GM12878 (cell line): ENCODE data around the gene ANAPC2. TPM values are rescaled to one million over a fixed set of nuclear protein-coding genes. Genes with fewer than 3 reads are reported as not detected.

Experiments used
- ATAC-seq: fragments of 200-7000 bp; cut with Tn5 transposase; 3 replicates; pipeline ENCODE4 v1.9.1; 2020; ENCODE audit warnings: mild to moderate bottlenecking, moderate library complexity
- BruUV-seq: library from RNA; stranded (reverse); fragments of 400-500 nt; replicated peaks from 2 replicates; lab custom pipeline; 2021; lab: Mats Ljungman, UMichigan
- CTCF ChIA-PET: fragments of 300-600 bp; sonication (Branson Sonifier 250); formaldehyde crosslinking; extraction: SDS; loops from one replicate; lab custom pipeline; 2021; ENCODE audit warnings: inconsistent platforms; lab: Yijun Ruan, JAX
- POLR2A ChIA-PET: fragments of 350-600 bp; formaldehyde crosslinking; extraction: SDS; loops from one replicate; lab custom pipeline; 2021; ENCODE audit warnings: inconsistent platforms; lab: Charles Lee
- RAD21 ChIA-PET: fragments of 300-600 bp; sonication (Branson Sonifier 250); formaldehyde crosslinking; loops from one replicate; lab custom pipeline; 2023; ENCODE audit warnings: antibody characterized with exemption; ENCODE audit not compliant: unreplicated experiment; lab: Charles Lee
- SMC1A ChIA-PET: fragments of 300-600 bp; sonication (Branson Sonifier 250); formaldehyde crosslinking; loops from one replicate; lab custom pipeline; 2023; ENCODE audit not compliant: unreplicated experiment, uncharacterized antibody; lab: Charles Lee
- DNase-seq: peaks from one replicate; pipeline ENCODE4 v3.0.0-alpha.2; 2011; ENCODE audit warnings: low read depth, low spot score
- FAIRE-seq: peaks from 3 replicates; lab custom pipeline; 2011; peaks lifted over from hg19 to GRCh38; lab: Jason Lieb, UNC
- H2AFZ ChIP-seq: 2 replicates; pipeline ENCODE4 v1.6.0; 2011; ENCODE audit warnings: low read depth, low read length, control low read depth; ENCODE audit not compliant: control insufficient read depth
- H3K27ac ChIP-seq: 2 replicates; pipeline ENCODE4 v1.5.1; 2011; ENCODE audit warnings: control low read depth; ENCODE audit not compliant: control insufficient read depth, insufficient read depth
- H3K27me3 ChIP-seq, 2 experiments: replicated peaks in 1 of 2; 2 replicates each; pipeline versions ENCODE4 v1.6.0 to v1.6.1; 2011; ENCODE audit warnings: low read length in 1 of 2; ENCODE audit not compliant: control insufficient read depth in 2 of 2, insufficient read depth in 2 of 2
- H3K36me3 ChIP-seq, 2 experiments: 2 replicates each; pipeline ENCODE4 v1.5.1; 2011; ENCODE audit warnings: low read length in 1 of 2; ENCODE audit not compliant: control insufficient read depth in 2 of 2, insufficient read depth in 2 of 2
- H3K4me1 ChIP-seq: 2 replicates; pipeline ENCODE4 v1.6.1; 2011; ENCODE audit warnings: mild to moderate bottlenecking, low read length, moderate library complexity, mixed read lengths; ENCODE audit not compliant: control insufficient read depth, insufficient read depth
- H3K4me2 ChIP-seq: 2 replicates; pipeline ENCODE4 v1.6.0; 2011; ENCODE audit warnings: control low read depth; ENCODE audit not compliant: control insufficient read depth, insufficient read depth
- H3K4me3 ChIP-seq: fragments of 200-600 bp; sonication (generic); 2 replicates; pipeline ENCODE4 v1.5.1; 2016
- H3K79me2 ChIP-seq: 2 replicates; pipeline ENCODE4 v1.6.0; 2011; ENCODE audit warnings: low read length; ENCODE audit not compliant: control insufficient read depth, insufficient read depth
- H3K9ac ChIP-seq: 2 replicates; pipeline ENCODE4 v1.8.0; 2011; ENCODE audit warnings: low read length, control low read depth, mixed read lengths; ENCODE audit not compliant: control insufficient read depth, insufficient read depth
- H3K9me3 ChIP-seq: replicated peaks from 3 replicates; pipeline ENCODE4 v1.5.1; 2011; ENCODE audit warnings: mild to moderate bottlenecking, low read length; ENCODE audit not compliant: control insufficient read depth, insufficient read depth
- H4K20me1 ChIP-seq: 2 replicates; pipeline ENCODE4 v1.6.0; 2011; ENCODE audit not compliant: control insufficient read depth, insufficient read depth
- EZH2 ChIP-seq: IDR thresholded peaks from 2 replicates; pipeline ENCODE4 v1.6.1; 2012; ENCODE audit warnings: low read depth, mild to moderate bottlenecking, control low read depth, inconsistent platforms, low read length, borderline replicate concordance; ENCODE audit not compliant: control insufficient read depth
- SIN3A ChIP-seq: IDR thresholded peaks from 2 replicates; pipeline ENCODE4 v1.6.1; 2012; ENCODE audit warnings: low read depth, low read length, improper control_type of control experiment
- SMC3 ChIP-seq: IDR thresholded peaks from 2 replicates; pipeline ENCODE4 v1.6.1; 2011; ENCODE audit warnings: low read length, improper control_type of control experiment, borderline replicate concordance
- ZNF24 ChIP-seq: fragments of 450-650 bp; IDR thresholded peaks from 2 replicates; pipeline ENCODE4 v1.6.1; 2017; ENCODE audit warnings: antibody characterized with exemption, mild to moderate bottlenecking
- ZNF274 ChIP-seq: IDR thresholded peaks from one replicate; pipeline ENCODE4 v1.8.0; 2011; ENCODE audit not compliant: insufficient read length, insufficient read depth
- WGBS: methylation state at CpG from one replicate; pipeline ENCODE4 v1.1.6; 2016; ENCODE audit warnings: low lambda C conversion rate; ENCODE audit not compliant: insufficient replicate concordance, insufficient coverage; ENCODE audit errors: missing lambda C conversion rate; 5-methylcytosine and 5-hydroxymethylcytosine counted together
- in situ Hi-C: fragments of 300-500 bp; cut with MboI; formaldehyde crosslinking; loops from 9 replicates; pipeline ENCODE4 v1.14.3; 2018; ENCODE audit warnings: mixed read lengths
- intact Hi-C: fragments of 100-400 bp; cut with micrococcal nuclease; formaldehyde crosslinking; loops from one replicate; pipeline ENCODE4 v1.14.2; 2022; ENCODE audit not compliant: unreplicated experiment
- polyA plus RNA-seq, 11 experiments: library from polyadenylated mRNA; depleted of rRNA in 4 of 11; unstranded in 6 of 11; stranded (reverse) in 5 of 11; fragments of >200 nt; fragmentation: Nextera tagmentation in 4 of 11; fragmentation: Illumina TruSeq in 1 of 11; extraction: Ambion mirVana in 4 of 11; extraction: Trizol in 1 of 11; gene quantifications; 1 replicate in 1 of 11; 2 replicates in 10 of 11; pipeline versions ENCODE4 v1.2.1 to v1.2.3, GENCODE V29; 2011 to 2016; ENCODE audit warnings: inconsistent platforms in 2 of 11, missing spikeins in 2 of 11, low read depth in 1 of 11
- total RNA-seq, 4 experiments: library from RNA; depleted of rRNA in 3 of 4; stranded (reverse); fragments of >200 nt in 3 of 4; fragmentation: Illumina TruSeq in 1 of 4; extraction: Trizol in 1 of 4; gene quantifications; 2 replicates each; pipeline versions ENCODE4 v1.2.1 to v1.2.3, GENCODE V29; 2013 to 2021
- TF ChIP-seq, protein P1 (sequence below): IDR thresholded peaks from 2 replicates; pipeline ENCODE4 v1.6.1; 2012; ENCODE audit warnings: mild to moderate bottlenecking, low read depth, low read length
- TF ChIP-seq, protein P2 (sequence below): fragments of 150-350 bp; IDR thresholded peaks from 2 replicates; pipeline ENCODE4 v1.6.1; 2016; ENCODE audit warnings: low read depth, low read length
- TF ChIP-seq, protein P3 (sequence below): IDR thresholded peaks from 2 replicates; pipeline ENCODE4 v1.6.1; 2012; ENCODE audit warnings: low read depth, low read length, improper control_type of control experiment
- TF ChIP-seq, protein P4 (sequence below): IDR thresholded peaks from 2 replicates; pipeline ENCODE4 v1.6.1; 2012; ENCODE audit warnings: low read depth, low read length, improper control_type of control experiment
- TF ChIP-seq, protein P5 (sequence below): IDR thresholded peaks from 2 replicates; pipeline ENCODE4 v1.6.1; 2011; ENCODE audit warnings: mild to moderate bottlenecking, low read depth, low read length, moderate library complexity; ENCODE audit not compliant: insufficient replicate concordance

The ANAPC2 gene
- total and polyA plus RNA-seq, 10 of the 15 experiments (the other 5 are each of a cell fraction or from before 2014, with no cell fraction given), result 0.03 to 65.2 (median 20.5) TPM

DNA sequence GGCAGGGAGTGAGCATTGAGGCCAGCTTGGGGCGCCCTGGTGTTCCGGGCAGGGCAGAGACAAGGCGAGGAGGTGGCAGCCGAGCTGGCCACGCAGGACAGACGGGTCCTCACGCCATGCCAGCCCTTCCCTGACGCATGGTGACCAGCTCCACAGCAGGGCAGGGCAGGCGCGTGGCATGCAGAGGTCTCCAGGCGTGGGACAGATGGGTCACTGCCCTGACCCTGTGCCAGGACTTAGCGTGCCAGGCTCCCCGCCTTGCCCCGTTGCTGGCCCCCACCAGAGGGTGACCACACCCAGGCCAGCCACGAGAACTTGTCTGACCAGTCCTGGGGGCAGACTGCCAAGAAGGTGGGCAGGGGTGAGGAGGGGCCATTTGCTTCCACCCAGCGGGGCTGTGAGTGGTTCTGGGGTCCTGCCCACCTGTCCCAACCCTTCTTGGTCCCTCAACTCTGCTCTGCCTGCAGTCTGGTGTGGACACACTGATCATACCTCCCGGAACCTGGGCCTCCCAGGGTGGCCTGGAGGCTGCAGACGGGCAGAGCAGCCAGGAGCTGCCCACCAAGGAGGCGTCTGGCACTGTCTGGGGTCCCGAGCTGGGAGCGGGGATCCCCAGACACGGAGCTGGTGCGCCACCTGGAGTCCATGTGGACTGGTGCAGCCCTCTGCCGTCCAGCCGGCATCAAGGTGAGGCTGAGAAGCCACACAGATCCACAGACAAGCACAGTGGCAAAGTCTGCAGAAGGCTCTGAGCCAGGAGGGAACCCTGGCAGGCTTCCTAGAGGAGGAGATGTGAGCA lies 38.9 kb upstream of the ANAPC2 start, which contains the start of gene RNF224:
Gene RNF224 (plus strand): TSS at position 449 of the 799 bp plus-strand sequence. CDS start 834 bp downstream, outside the sequence.
- no peak for DNase-seq
- peak; percentile 89 for FAIRE-seq
- ChIA-PET RAD21 (interaction anchor here (0.6 to 1.9 kb wide), 11 partner anchors 29 to 181 kb away, joined by 3 to 10 read pairs (median 4); partner anchors contain the start of genes DPP7 and SSNA1), CTCF (interaction anchor here (0.6 to 6.4 kb wide), 24 partner anchors 12 to 276 kb away, joined by 3 to 52 read pairs (median 4); partner anchors contain the start of genes ANAPC2, LRRC26, SSNA1 and TUBB4B), SMC1A (interaction anchor here (0.6 to 3.3 kb wide), 5 partner anchors 100 to 180 kb away, joined by 3 to 11 read pairs (median 3); partner anchors contain the start of gene DPP7), POLR2A (interaction anchor here (0.6 to 1.5 kb wide), 6 partner anchors 25 to 131 kb away, joined by 3 to 6 read pairs (median 4); no protein-coding TSS in a partner anchor)
- no peak within 1 kb of the TSS for H2AFZ ChIP-seq
- no peak within 1 kb of the TSS for H3K27ac ChIP-seq
- no peaks in the 10 kb centered on the region for H3K9me3 ChIP-seq
- WGBS, result 48% methylated on average over 25 of the region's 25 CpGs
- no peaks in the 10 kb centered on the region for H4K20me1 ChIP-seq
- no peak within 1 kb of the TSS for H3K9ac ChIP-seq
- no peak within 1 kb of the TSS for H3K4me2 ChIP-seq
- H3K4me3 ChIP-seq, result no peak within 1 kb of the TSS
- intact Hi-C loops (loop anchor here (1.0 to 10.0 kb wide), 2 partner anchors 109 to 182 kb away; partner anchors contain the start of gene NPDC1), in situ Hi-C loops (loop anchor here (5.0 kb wide), 1 partner anchor 105 kb away; no protein-coding TSS in a partner anchor)
- H3K36me3 ChIP-seq, result no peaks in the 10 kb centered on the region
- BruUV-seq, result no TSS peak
- peak; percentile 70 for ATAC-seq
- peaks cover 16% of the 10 kb centered on the region for H3K4me1 ChIP-seq
- H3K27me3 ChIP-seq, result no peaks in the 10 kb centered on the region
- H3K79me2 ChIP-seq, result no peaks in the 10 kb centered on the region
- no peak for TF ChIP-seq SIN3A
- TF ChIP-seq SMC3, result peak; percentile 98
- TF ChIP-seq EZH2, result no peak
- TF ChIP-seq, protein P1, sequence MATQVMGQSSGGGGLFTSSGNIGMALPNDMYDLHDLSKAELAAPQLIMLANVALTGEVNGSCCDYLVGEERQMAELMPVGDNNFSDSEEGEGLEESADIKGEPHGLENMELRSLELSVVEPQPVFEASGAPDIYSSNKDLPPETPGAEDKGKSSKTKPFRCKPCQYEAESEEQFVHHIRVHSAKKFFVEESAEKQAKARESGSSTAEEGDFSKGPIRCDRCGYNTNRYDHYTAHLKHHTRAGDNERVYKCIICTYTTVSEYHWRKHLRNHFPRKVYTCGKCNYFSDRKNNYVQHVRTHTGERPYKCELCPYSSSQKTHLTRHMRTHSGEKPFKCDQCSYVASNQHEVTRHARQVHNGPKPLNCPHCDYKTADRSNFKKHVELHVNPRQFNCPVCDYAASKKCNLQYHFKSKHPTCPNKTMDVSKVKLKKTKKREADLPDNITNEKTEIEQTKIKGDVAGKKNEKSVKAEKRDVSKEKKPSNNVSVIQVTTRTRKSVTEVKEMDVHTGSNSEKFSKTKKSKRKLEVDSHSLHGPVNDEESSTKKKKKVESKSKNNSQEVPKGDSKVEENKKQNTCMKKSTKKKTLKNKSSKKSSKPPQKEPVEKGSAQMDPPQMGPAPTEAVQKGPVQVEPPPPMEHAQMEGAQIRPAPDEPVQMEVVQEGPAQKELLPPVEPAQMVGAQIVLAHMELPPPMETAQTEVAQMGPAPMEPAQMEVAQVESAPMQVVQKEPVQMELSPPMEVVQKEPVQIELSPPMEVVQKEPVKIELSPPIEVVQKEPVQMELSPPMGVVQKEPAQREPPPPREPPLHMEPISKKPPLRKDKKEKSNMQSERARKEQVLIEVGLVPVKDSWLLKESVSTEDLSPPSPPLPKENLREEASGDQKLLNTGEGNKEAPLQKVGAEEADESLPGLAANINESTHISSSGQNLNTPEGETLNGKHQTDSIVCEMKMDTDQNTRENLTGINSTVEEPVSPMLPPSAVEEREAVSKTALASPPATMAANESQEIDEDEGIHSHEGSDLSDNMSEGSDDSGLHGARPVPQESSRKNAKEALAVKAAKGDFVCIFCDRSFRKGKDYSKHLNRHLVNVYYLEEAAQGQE, result no peak
- TF ChIP-seq, protein P2, sequence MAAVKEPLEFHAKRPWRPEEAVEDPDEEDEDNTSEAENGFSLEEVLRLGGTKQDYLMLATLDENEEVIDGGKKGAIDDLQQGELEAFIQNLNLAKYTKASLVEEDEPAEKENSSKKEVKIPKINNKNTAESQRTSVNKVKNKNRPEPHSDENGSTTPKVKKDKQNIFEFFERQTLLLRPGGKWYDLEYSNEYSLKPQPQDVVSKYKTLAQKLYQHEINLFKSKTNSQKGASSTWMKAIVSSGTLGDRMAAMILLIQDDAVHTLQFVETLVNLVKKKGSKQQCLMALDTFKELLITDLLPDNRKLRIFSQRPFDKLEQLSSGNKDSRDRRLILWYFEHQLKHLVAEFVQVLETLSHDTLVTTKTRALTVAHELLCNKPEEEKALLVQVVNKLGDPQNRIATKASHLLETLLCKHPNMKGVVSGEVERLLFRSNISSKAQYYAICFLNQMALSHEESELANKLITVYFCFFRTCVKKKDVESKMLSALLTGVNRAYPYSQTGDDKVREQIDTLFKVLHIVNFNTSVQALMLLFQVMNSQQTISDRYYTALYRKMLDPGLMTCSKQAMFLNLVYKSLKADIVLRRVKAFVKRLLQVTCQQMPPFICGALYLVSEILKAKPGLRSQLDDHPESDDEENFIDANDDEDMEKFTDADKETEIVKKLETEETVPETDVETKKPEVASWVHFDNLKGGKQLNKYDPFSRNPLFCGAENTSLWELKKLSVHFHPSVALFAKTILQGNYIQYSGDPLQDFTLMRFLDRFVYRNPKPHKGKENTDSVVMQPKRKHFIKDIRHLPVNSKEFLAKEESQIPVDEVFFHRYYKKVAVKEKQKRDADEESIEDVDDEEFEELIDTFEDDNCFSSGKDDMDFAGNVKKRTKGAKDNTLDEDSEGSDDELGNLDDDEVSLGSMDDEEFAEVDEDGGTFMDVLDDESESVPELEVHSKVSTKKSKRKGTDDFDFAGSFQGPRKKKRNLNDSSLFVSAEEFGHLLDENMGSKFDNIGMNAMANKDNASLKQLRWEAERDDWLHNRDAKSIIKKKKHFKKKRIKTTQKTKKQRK, result no peak
- TF ChIP-seq, protein P3, sequence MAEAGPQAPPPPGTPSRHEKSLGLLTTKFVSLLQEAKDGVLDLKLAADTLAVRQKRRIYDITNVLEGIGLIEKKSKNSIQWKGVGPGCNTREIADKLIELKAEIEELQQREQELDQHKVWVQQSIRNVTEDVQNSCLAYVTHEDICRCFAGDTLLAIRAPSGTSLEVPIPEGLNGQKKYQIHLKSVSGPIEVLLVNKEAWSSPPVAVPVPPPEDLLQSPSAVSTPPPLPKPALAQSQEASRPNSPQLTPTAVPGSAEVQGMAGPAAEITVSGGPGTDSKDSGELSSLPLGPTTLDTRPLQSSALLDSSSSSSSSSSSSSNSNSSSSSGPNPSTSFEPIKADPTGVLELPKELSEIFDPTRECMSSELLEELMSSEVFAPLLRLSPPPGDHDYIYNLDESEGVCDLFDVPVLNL, result no peak
- TF ChIP-seq, protein P4, sequence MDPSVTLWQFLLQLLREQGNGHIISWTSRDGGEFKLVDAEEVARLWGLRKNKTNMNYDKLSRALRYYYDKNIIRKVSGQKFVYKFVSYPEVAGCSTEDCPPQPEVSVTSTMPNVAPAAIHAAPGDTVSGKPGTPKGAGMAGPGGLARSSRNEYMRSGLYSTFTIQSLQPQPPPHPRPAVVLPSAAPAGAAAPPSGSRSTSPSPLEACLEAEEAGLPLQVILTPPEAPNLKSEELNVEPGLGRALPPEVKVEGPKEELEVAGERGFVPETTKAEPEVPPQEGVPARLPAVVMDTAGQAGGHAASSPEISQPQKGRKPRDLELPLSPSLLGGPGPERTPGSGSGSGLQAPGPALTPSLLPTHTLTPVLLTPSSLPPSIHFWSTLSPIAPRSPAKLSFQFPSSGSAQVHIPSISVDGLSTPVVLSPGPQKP, result peak; percentile 24; the same call in 1 of the 2 replicates
- no peak for TF ChIP-seq ZNF24
- TF ChIP-seq ZNF274, result no peak
- TF ChIP-seq, protein P5, sequence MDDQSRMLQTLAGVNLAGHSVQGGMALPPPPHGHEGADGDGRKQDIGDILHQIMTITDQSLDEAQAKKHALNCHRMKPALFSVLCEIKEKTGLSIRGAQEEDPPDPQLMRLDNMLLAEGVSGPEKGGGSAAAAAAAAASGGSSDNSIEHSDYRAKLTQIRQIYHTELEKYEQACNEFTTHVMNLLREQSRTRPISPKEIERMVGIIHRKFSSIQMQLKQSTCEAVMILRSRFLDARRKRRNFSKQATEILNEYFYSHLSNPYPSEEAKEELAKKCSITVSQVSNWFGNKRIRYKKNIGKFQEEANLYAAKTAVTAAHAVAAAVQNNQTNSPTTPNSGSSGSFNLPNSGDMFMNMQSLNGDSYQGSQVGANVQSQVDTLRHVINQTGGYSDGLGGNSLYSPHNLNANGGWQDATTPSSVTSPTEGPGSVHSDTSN, result no peak
